ENCODE data around the gene TFRC.

DNA sequence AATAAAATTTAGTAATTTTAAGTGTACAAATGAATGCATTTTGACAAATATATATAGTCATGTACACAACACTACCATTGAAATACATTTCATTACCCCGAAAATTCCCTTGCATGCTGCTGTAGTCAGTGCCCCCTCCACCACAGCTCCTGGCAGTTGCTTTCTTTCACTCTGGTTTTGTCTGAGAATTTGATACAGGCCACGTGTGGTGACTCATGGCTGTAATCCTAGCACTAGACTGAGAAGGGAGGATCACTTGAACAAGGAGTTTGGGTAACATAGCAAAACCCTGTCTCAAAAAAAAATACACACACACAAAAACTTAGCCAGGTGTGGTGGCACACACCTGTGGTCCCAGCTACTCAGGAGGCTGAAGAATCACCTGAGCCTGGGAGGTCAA is 65.4 kb downstream of the TFRC start:
- TF ChIP-seq POLR2A (IDR thresholded peaks at IDR 0.05): no peak
- TF ChIP-seq, protein P1, sequence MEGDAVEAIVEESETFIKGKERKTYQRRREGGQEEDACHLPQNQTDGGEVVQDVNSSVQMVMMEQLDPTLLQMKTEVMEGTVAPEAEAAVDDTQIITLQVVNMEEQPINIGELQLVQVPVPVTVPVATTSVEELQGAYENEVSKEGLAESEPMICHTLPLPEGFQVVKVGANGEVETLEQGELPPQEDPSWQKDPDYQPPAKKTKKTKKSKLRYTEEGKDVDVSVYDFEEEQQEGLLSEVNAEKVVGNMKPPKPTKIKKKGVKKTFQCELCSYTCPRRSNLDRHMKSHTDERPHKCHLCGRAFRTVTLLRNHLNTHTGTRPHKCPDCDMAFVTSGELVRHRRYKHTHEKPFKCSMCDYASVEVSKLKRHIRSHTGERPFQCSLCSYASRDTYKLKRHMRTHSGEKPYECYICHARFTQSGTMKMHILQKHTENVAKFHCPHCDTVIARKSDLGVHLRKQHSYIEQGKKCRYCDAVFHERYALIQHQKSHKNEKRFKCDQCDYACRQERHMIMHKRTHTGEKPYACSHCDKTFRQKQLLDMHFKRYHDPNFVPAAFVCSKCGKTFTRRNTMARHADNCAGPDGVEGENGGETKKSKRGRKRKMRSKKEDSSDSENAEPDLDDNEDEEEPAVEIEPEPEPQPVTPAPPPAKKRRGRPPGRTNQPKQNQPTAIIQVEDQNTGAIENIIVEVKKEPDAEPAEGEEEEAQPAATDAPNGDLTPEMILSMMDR (IDR thresholded peaks at IDR 0.05): no peak
